Tibial nerve (tissue), 4 donors: Measurements from ENCODE around the gene KIAA1217. TPM values are rescaled to one million over a fixed set of nuclear protein-coding genes. Genes with fewer than 3 reads are reported as not detected.

Experiments
- DNase-seq, 2 donors: peaks; one replicate each; pipeline ENCODE4 v3.0.0-alpha.2; 2019; ENCODE audit warnings: low spot score in 2 of 2
- H3K27ac ChIP-seq, 4 donors: fragments of 200-600 bp; sonication (generic) in 3 of 4; one replicate each; pipeline ENCODE4 v1.5.1; 2017 to 2019; ENCODE audit warnings: mild to moderate bottlenecking in 1 of 4
- H3K27me3 ChIP-seq, 2 donors: fragments of 200-600 bp; sonication (generic) in 1 of 2; one replicate each; pipeline versions ENCODE4 v1.5.1 to v1.6.0; 2017 to 2019
- H3K36me3 ChIP-seq, 3 donors: fragments of 200-600 bp; sonication (generic); one replicate each; pipeline ENCODE4 v1.5.1; 2018 to 2019
- H3K4me1 ChIP-seq, 4 donors: fragments of 200-600 bp; sonication (generic) in 3 of 4; one replicate each; pipeline ENCODE4 v1.5.1; 2017 to 2019
- H3K4me3 ChIP-seq, 4 donors: fragments of 200-600 bp; sonication (generic) in 3 of 4; one replicate each; pipeline ENCODE4 v1.5.1; 2017 to 2019; ENCODE audit warnings: mild to moderate bottlenecking in 1 of 4, moderate library complexity in 1 of 4
- H3K9me3 ChIP-seq, 4 donors: fragments of 200-600 bp; sonication (generic) in 3 of 4; one replicate each; pipeline ENCODE4 v1.5.1; 2017 to 2019
- CTCF ChIP-seq, 5 experiments: fragments of 200-600 bp in 3 of 5; fragments of 450-650 bp in 2 of 5; sonication (generic) in 3 of 5; IDR thresholded peaks; one replicate each; pipeline ENCODE4 v1.5.1; 2016 to 2019; ENCODE audit warnings: antibody characterized with exemption in 5 of 5, mild to moderate bottlenecking in 3 of 5, moderate library complexity in 2 of 5
- EP300 ChIP-seq, 2 donors: sonication (generic); formaldehyde crosslinking; IDR thresholded peaks; one replicate each; pipeline ENCODE4 v1.6.1; 2017; ENCODE audit warnings: antibody characterized with exemption in 2 of 2, mild to moderate bottlenecking in 1 of 2
- POLR2A ChIP-seq, 2 donors: fragments of 450-650 bp; IDR thresholded peaks; one replicate each; pipeline ENCODE4 v1.6.1; 2017; ENCODE audit warnings: antibody characterized with exemption in 2 of 2, mild to moderate bottlenecking in 2 of 2, moderate library complexity in 2 of 2
- WGBS, 2 donors: methylation state at CpG; one replicate each; pipeline ENCODE4 v1.1.5; 2018; 5-methylcytosine and 5-hydroxymethylcytosine counted together
- total RNA-seq, 4 donors: library from RNA; depleted of rRNA; stranded (reverse); fragments of >200 nt; gene quantifications; one replicate each; pipeline ENCODE4 v1.1.0, GENCODE V29; 2016

Gene KIAA1217
- total RNA-seq, 4 donors from 2014 or later, result 38.5 to 88.1 (median 58.3) TPM

DNA sequence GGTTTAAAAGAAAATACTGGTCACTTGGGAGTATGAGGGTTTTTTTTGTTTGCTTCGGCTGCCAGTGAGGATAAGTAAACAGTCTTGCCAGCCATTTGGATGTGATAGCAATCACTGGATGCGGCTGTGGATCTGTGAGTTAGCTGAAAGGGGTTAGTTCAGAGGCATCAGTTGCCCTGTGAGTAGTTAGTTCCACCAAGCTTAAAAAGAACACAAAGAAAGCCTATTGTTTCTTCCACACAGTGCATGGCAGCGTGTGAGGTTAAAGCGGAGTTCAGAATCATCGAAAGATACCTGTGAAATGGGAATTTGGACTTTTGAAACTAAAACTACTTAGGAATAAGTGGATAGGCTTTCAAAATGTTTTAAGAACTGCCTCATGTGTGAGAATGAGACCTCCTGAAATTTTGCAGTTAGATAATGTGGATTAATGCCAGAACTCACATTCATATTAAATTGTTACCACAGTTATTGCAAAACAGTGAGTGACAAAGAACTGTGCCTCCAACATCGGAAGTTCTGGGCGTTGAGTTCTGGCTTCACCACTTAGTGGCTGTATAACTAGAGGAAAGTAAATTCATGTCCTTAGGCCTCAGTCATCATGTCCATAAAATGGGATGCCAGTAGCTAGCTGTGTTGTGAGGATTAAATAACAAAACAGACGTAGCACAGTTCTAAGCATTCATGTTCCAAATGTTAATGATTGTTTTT lies 31.3 kb downstream of the KIAA1217 start:
- H3K9me3 ChIP-seq, result no peaks in the 10 kb centered on the region
- WGBS, 2 donors, result 45 to 46% methylated on average over 8 of the region's 8 CpGs
- peaks cover 0 to 66% (median 10%) of the 10 kb centered on the region in 4 donors for H3K4me1 ChIP-seq
- no peaks in the 10 kb centered on the region for H3K27me3 ChIP-seq
- H3K4me3 ChIP-seq, result no peak overlapping the region
- no peaks in the 10 kb centered on the region for H3K36me3 ChIP-seq
- TF ChIP-seq POLR2A (IDR thresholded peaks at IDR 0.05), result no peak
- no peak for TF ChIP-seq CTCF (IDR thresholded peaks at IDR 0.05)
- TF ChIP-seq EP300 (IDR thresholded peaks at IDR 0.05), result peak in 1 of 2 donors; percentile 38
- no peak for DNase-seq
- peak overlapping the region; percentile 8 to 71 (median 35) for H3K27ac ChIP-seq

DNA sequence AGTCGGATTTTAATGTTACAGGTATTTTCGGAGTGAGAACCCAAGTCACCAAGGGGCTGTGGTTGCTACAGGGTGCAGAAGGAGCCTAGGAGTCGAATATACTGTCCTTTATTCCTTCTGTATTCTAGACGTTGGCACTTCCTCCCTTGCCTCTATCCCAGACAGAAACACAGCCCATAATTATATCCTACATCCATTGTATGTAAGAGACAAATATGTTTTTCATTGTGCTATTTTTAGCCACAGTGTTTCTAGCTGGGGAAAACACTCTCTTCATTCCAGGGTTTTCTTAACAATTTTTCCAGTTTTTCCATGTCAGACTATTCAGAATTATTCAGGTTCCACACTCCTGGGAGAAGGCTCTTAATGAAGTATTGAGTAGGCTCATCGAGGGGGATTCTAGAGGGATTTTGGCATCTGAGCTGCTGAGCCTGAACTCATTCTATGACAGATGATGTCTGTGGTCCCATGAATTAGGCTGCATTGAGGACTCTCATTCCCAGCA lies 32.6 kb downstream of the KIAA1217 start:
- TF ChIP-seq EP300 (IDR thresholded peaks at IDR 0.05) (no peak), POLR2A (IDR thresholded peaks at IDR 0.05) (no peak), CTCF (IDR thresholded peaks at IDR 0.05) (no peak)
- no peaks in the 10 kb centered on the region for H3K9me3 ChIP-seq
- H3K27ac ChIP-seq, result peak overlapping the region in 2 of 4 donors; percentile 59 to 71
- H3K36me3 ChIP-seq, result no peaks in the 10 kb centered on the region
- H3K27me3 ChIP-seq, result no peaks in the 10 kb centered on the region
- no peak for DNase-seq
- peaks cover 0 to 60% (median 10%) of the 10 kb centered on the region in 4 donors for H3K4me1 ChIP-seq
- no peak overlapping the region for H3K4me3 ChIP-seq
- 42 to 45% methylated on average over 5 of the region's 5 CpGs for WGBS, 2 donors

DNA sequence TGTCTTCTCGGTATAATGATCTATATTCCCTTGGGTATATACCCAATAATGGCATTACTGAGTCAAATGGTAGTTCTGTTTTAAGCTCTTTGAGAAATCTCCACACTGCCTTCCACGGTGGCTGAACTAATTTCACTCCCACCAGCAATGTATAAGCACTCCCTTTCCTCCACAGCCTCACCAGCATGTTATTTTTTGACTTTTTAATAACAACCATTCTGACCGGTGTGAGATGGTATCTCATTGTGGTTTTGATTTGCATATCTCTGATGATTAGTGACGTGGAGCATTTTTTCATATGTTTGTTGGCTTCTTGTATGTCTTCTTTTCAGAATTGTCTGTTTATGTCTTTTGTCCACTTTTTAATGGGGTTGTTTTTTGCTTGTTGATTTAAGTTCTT lies 33.6 kb downstream of the KIAA1217 start:
- no peaks in the 10 kb centered on the region for H3K27me3 ChIP-seq
- H3K4me3 ChIP-seq, result no peak overlapping the region
- peak overlapping the region in 1 of 4 donors; percentile 71 for H3K27ac ChIP-seq
- WGBS, 2 donors, result 67 to 68% methylated on average over 4 of the region's 4 CpGs
- H3K4me1 ChIP-seq, result peaks cover 0 to 55% (median 10%) of the 10 kb centered on the region in 4 donors
- no peaks in the 10 kb centered on the region for H3K36me3 ChIP-seq
- TF ChIP-seq POLR2A (IDR thresholded peaks at IDR 0.05) (no peak), EP300 (IDR thresholded peaks at IDR 0.05) (no peak), CTCF (IDR thresholded peaks at IDR 0.05) (no peak)
- no peak for DNase-seq
- no peaks in the 10 kb centered on the region for H3K9me3 ChIP-seq

DNA sequence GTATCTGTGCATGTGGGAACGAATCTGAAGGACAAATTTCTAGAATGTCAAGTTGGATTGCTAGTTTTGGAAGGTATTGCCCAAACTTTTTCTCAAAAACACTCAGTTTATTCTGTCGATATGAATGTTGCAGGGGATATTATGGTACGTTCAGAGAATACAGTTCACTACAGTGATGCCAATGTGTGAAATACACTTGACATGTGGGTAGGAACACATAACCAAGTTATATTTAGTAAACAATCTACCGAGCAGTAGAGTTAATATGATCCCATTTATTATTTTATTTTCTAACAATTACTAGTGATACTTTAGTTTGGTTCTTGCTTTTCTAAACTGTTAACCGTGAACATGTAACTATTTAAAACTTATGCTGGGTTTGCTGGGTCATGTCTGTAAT lies 37.4 kb downstream of the KIAA1217 start:
- TF ChIP-seq EP300 (IDR thresholded peaks at IDR 0.05) (no peak), POLR2A (IDR thresholded peaks at IDR 0.05) (no peak), CTCF (IDR thresholded peaks at IDR 0.05) (no peak)
- DNase-seq, result no peak
- H3K9me3 ChIP-seq, result no peaks in the 10 kb centered on the region
- no peaks in the 10 kb centered on the region for H3K27me3 ChIP-seq
- 66 to 75% methylated on average over 5 of the region's 5 CpGs for WGBS, 2 donors
- no peak overlapping the region for H3K4me3 ChIP-seq
- H3K36me3 ChIP-seq, result no peaks in the 10 kb centered on the region
- H3K27ac ChIP-seq, result no peak overlapping the region
- peaks cover 0 to 42% (median 19%) of the 10 kb centered on the region in 4 donors for H3K4me1 ChIP-seq

DNA sequence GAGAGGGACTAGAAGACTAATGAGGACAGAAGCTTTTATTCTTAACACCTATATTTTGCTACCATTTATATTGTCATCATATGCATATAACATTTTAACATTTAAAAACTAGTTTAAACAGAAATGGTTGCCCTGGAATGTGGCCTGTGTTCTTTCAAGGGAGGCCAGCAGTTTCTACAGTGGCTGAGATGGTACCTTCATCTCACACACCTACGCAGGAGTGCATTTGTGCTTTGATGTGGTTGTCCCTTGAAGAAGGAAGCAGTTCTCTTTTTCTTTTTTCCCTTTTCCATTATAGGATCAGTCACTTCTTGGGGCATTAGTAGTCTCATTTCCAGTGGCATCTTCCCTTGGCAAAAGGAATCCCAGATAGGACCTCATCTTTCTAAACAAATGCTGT lies 38.9 kb downstream of the KIAA1217 start:
- H3K27me3 ChIP-seq, result no peaks in the 10 kb centered on the region
- WGBS, 2 donors, result 97 to 100% methylated on average over 1 of the region's 1 CpG
- no peak for TF ChIP-seq EP300 (IDR thresholded peaks at IDR 0.05)
- TF ChIP-seq POLR2A (IDR thresholded peaks at IDR 0.05), result no peak
- TF ChIP-seq CTCF (IDR thresholded peaks at IDR 0.05), result no peak
- no peaks in the 10 kb centered on the region for H3K9me3 ChIP-seq
- H3K4me1 ChIP-seq, result peaks cover 0 to 39% (median 10%) of the 10 kb centered on the region in 4 donors
- no peak overlapping the region for H3K4me3 ChIP-seq
- H3K36me3 ChIP-seq, result no peaks in the 10 kb centered on the region
- DNase-seq, result no peak
- H3K27ac ChIP-seq, result no peak overlapping the region
